OCI-LY7 (cell line): ENCODE measurements around the gene ZMIZ1.

Source experiments
- CTCF ChIP-seq: fragments of 200-600 bp; sonication (generic); conservative IDR thresholded peaks from 2 replicates; pipeline ENCODE4 v1.5.1; 2014; ENCODE audit warnings: mild to moderate bottlenecking, antibody characterized with exemption, low read length, moderate library complexity, mixed read lengths
- EZH2phosphoT487 ChIP-seq: fragments of 200-600 bp; sonication (generic); IDR thresholded peaks from 2 replicates; pipeline ENCODE4 v1.6.1; 2018; ENCODE audit warnings: low read depth, borderline replicate concordance, mild to moderate bottlenecking, mixed run types, antibody characterized with exemption, low read length, moderate library complexity, mixed read lengths

- TF ChIP-seq CTCF (no peak), EZH2phosphoT487 (no peak)
Observed at GRCh38 chr10:79024720-79025198, 44.0 kb upstream of the ZMIZ1 start.
